A549 (cell line): ENCODE measurements around the gene TXNDC17. TPM values are rescaled to one million over a fixed set of nuclear protein-coding genes. Genes with fewer than 3 reads are reported as not detected.
"Not testable (repeated sequence)": the region's sequence is repeated elsewhere in the genome, so short reads cannot be mapped to it uniquely, and the experiment has no call there.

Experiments
- ATAC-seq, 2 experiments: fragments of 200-7000 bp in 1 of 2; fragments of >200 bp in 1 of 2; cut with Nextera tagmentation in 1 of 2; cut with Tn5 transposase in 1 of 2; 3 replicates each; pipeline versions ENCODE4 v1.8.0 to v1.9.1; 2018 to 2020; ENCODE audit warnings: mild to moderate bottlenecking in 1 of 2, moderate library complexity in 1 of 2
- CTCF ChIA-PET: fragments of 300-600 bp; sonication (Branson Sonifier 250); formaldehyde crosslinking; extraction: SDS; loops from one replicate; lab custom pipeline; 2021; ENCODE audit warnings: antibody characterized with exemption, inconsistent platforms; lab: Yijun Ruan, JAX
- POLR2A ChIA-PET: fragments of 350-600 bp; formaldehyde crosslinking; extraction: SDS; loops from one replicate; lab custom pipeline; 2021; ENCODE audit warnings: antibody characterized with exemption, inconsistent platforms; lab: Yijun Ruan, JAX
- DNase-seq, 2 experiments: peaks; one replicate each; pipeline versions ENCODE4 v3.0.0 to v3.0.0-alpha.2; 2011 to 2016; ENCODE audit warnings: low read depth in 1 of 2, low spot score in 1 of 2
- FAIRE-seq: peaks from 2 replicates; lab custom pipeline; 2011; peaks lifted over from hg19 to GRCh38; lab: Jason Lieb, UNC
- H3K27ac ChIP-seq, 2 experiments: fragments of >200 bp; sonication (Bioruptor Twin); formaldehyde crosslinking; 3 replicates each; pipeline ENCODE4 v1.5.1; 2016 to 2017
- H3K4me1 ChIP-seq: fragments of >200 bp; sonication (Bioruptor Twin); formaldehyde crosslinking; 3 replicates; pipeline ENCODE4 v1.6.1; 2016
- H3K4me2 ChIP-seq: fragments of >200 bp; sonication (Bioruptor Twin); formaldehyde crosslinking; 3 replicates; pipeline ENCODE4 v1.6.1; 2016
- H3K4me3 ChIP-seq: fragments of >200 bp; sonication (Bioruptor Twin); formaldehyde crosslinking; 3 replicates; pipeline ENCODE4 v1.5.1; 2016
- H3K9me3 ChIP-seq: fragments of >200 bp; sonication (Bioruptor Twin); formaldehyde crosslinking; 3 replicates; pipeline ENCODE4 v1.6.1; 2016
- BCL3 ChIP-seq: fragments of >200 bp; sonication (Bioruptor Twin); formaldehyde crosslinking; IDR thresholded peaks from 3 replicates; pipeline ENCODE4 v1.6.1; 2016
- E2F6 ChIP-seq: IDR thresholded peaks from 2 replicates; pipeline ENCODE4 v1.6.1; 2012; ENCODE audit warnings: low read depth, borderline replicate concordance
- EHF ChIP-seq: fragments of 250-450 bp; sonication (Bioruptor Pico); IDR thresholded peaks from 2 replicates; pipeline ENCODE4 v1.5.0; 2020; ENCODE audit warnings: mild to moderate bottlenecking
- EHMT2 ChIP-seq: fragments of 200-600 bp; sonication (generic); IDR thresholded peaks from 2 replicates; pipeline ENCODE4 v1.6.1; 2016; ENCODE audit warnings: antibody characterized with exemption, low read depth, mild to moderate bottlenecking, moderate library complexity
- ESRRA ChIP-seq: fragments of 150-350 bp; IDR thresholded peaks from 2 replicates; pipeline ENCODE4 v1.6.1; 2014; ENCODE audit warnings: mild to moderate bottlenecking, low read length, borderline replicate concordance
- FOSL2 ChIP-seq, 2 experiments: fragments of 450-650 bp in 1 of 2; fragments of >200 bp in 1 of 2; sonication (Bioruptor Twin) in 1 of 2; formaldehyde crosslinking; IDR thresholded peaks; 2 replicates each; pipeline versions ENCODE4 v1.5.0 to v1.6.1; 2016 to 2020; ENCODE audit warnings: mild to moderate bottlenecking in 1 of 2, moderate library complexity in 1 of 2
- GATA3 ChIP-seq: IDR thresholded peaks from 2 replicates; pipeline ENCODE4 v1.6.1; 2012; ENCODE audit warnings: borderline replicate concordance
- HDAC2 ChIP-seq: fragments of 200-600 bp; sonication (generic); IDR thresholded peaks from 2 replicates; pipeline ENCODE4 v1.6.1; 2016
- HEYL ChIP-seq: fragments of 250-450 bp; sonication (Bioruptor Pico); IDR thresholded peaks from 2 replicates; pipeline ENCODE4 v1.8.0; 2021; ENCODE audit warnings: mild to moderate bottlenecking, moderate library complexity
- HOXB5 ChIP-seq: fragments of 250-450 bp; sonication (Bioruptor Pico); IDR thresholded peaks from 2 replicates; pipeline ENCODE4 v1.5.0; 2020; ENCODE audit warnings: mild to moderate bottlenecking, moderate library complexity
- JUN ChIP-seq, 2 experiments: fragments of >200 bp; sonication (Bioruptor Twin); formaldehyde crosslinking; IDR thresholded peaks; 2 replicates in 1 of 2; 3 replicates in 1 of 2; pipeline ENCODE4 v1.6.1; 2016 to 2017
- PHF8 ChIP-seq: fragments of 200-600 bp; sonication (generic); IDR thresholded peaks from 2 replicates; pipeline ENCODE4 v1.6.1; 2016; ENCODE audit warnings: low read depth, mild to moderate bottlenecking, antibody characterized with exemption, moderate library complexity, borderline replicate concordance
- REST ChIP-seq: fragments of 200-600 bp; sonication (generic); IDR thresholded peaks from 2 replicates; pipeline ENCODE4 v1.6.1; 2016; ENCODE audit warnings: antibody characterized with exemption, mild to moderate bottlenecking, moderate library complexity
- ZFP36 ChIP-seq: fragments of 450-650 bp; IDR thresholded peaks from 2 replicates; pipeline ENCODE4 v1.6.1; 2014; ENCODE audit warnings: borderline replicate concordance; ENCODE audit not compliant: partially characterized antibody
- ZNF302 ChIP-seq: fragments of 250-450 bp; sonication (Bioruptor Pico); IDR thresholded peaks from 2 replicates; pipeline ENCODE4 v1.9.0; 2021; ENCODE audit warnings: inconsistent platforms, mild to moderate bottlenecking, moderate library complexity
- WGBS: methylation state at CpG from one replicate; pipeline ENCODE4 v1.1.6; 2017; ENCODE audit errors: missing lambda C conversion rate; 5-methylcytosine and 5-hydroxymethylcytosine counted together
- polyA plus RNA-seq, 4 experiments: library from polyadenylated mRNA; depleted of rRNA in 3 of 4; stranded (reverse); fragments of >200 nt; fragmentation: RNase III in 1 of 4; extraction: RNeasy Plus Mini Kit Qiagen cat#74134 plus additional on column Dnase treatment in 1 of 4; gene quantifications; 2 replicates in 3 of 4; 3 replicates in 1 of 4; pipeline ENCODE4 v1.2.3, GENCODE V29; 2011 to 2017

TXNDC17 gene
- polyA plus RNA-seq, 2 of the 4 experiments (the other 2 are of a cell fraction), result 572 to 621 TPM

- ChIA-PET CTCF (interaction anchor here (1.1 kb wide), 1 partner anchor 10 kb away, joined by 7 read pairs; no protein-coding TSS in a partner anchor), POLR2A (no interaction called here)
- peaks cover 17% of the 10 kb centered on the region; the same call in 2 of the 3 replicates for H3K4me1 ChIP-seq
- no peaks in the 10 kb centered on the region for H3K9me3 ChIP-seq
- H3K27ac ChIP-seq, result no peak overlapping the region
- no peak overlapping the region for H3K4me3 ChIP-seq
- ATAC-seq (no peak), DNase-seq (no peak), FAIRE-seq (no peak)
- H3K4me2 ChIP-seq, result peak overlapping the region; percentile 74; the same call in 1 of the 3 replicates
- TF ChIP-seq GATA3, result no peak
- TF ChIP-seq HDAC2, result no peak
- no peak for TF ChIP-seq BCL3
- TF ChIP-seq ZNF302 (CRISPR knock-in tag), result no peak
- TF ChIP-seq REST, result no peak
- no peak for TF ChIP-seq ESRRA
- no peak for TF ChIP-seq HEYL (CRISPR knock-in tag)
- no peak for TF ChIP-seq JUN (IDR thresholded peaks at IDR 0.05)
- no peak for TF ChIP-seq PHF8
- no peak for TF ChIP-seq E2F6
- TF ChIP-seq FOSL2 (IDR thresholded peaks at IDR 0.05), result no peak
- no peak for TF ChIP-seq FOSL2 (CRISPR knock-in tag; IDR thresholded peaks at IDR 0.05)
- no peak for TF ChIP-seq ZFP36
- TF ChIP-seq EHMT2, result no peak
- TF ChIP-seq EHF (CRISPR knock-in tag), result no peak
- TF ChIP-seq HOXB5 (CRISPR knock-in tag), result no peak
- 85% methylated on average over 46 of the region's 46 CpGs for WGBS
These were observed 14.2 kb downstream of the TXNDC17 start for GRCh38 chr17:6654841-6655731.

DNA sequence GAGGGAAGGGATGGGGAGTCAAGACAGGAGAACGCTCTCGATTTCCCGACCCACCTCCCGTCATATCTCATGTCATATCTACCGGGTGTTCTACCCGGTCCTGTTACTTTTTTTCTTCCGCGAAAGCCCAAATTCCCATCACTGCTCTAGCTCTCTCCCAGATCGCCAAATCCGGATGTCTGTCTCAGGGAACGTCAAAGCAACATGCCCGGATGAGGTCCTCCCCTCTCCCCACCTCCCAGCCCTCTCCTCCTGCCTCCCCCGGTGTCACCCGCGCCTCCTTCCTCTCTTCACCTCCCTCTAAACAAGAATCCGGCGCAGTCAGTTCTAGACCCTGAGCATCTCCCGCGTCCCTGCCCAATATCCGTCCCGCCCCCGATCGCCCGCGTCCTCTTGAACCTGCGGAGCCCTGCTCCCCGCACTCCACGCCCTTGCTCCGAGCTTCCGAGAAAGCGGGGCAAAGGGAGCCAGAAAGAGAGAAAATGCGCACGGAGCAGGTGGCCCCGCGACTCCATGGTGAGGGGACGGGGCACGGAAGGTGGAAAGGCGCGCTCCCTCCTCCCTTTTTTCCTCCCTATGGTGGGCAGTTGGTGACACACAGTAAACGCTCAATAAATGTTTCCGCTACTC is 15.0 kb downstream of the TXNDC17 start:
- CTCF ChIA-PET, POLR2A ChIA-PET, H3K9me3 ChIP-seq, H3K27ac ChIP-seq, DNase-seq, FAIRE-seq, ATAC-seq: not testable (repeated sequence)
- Histone ChIP-seq H3K4me1 (peaks cover 12% of the 10 kb centered on the region; the same call in 1 of the 3 replicates), H3K4me3 (peak overlapping the region; percentile 37; the same call in 2 of the 3 replicates), H3K4me2 (peak overlapping the region; percentile 74)
- 27% methylated on average over 33 of the region's 41 CpGs for WGBS

- H3K9me3 ChIP-seq, H3K27ac ChIP-seq, FAIRE-seq, H3K4me1 ChIP-seq, POLR2A ChIA-PET, DNase-seq: not testable (repeated sequence)
- Histone ChIP-seq H3K4me2 (peak overlapping the region; percentile 74), H3K4me3 (peak overlapping the region; percentile 37)
- peak; percentile 32 to 67; a peak in 5 of 6 replicates for ATAC-seq
- CTCF ChIA-PET, result interaction anchor here (1.4 to 17.8 kb wide), 3 partner anchors 9 to 349 kb away, joined by 4 to 293 read pairs (median 8); partner anchors contain the start of gene RNASEK
- WGBS, result 31% methylated on average over 32 of the region's 55 CpGs
These were observed 16.2 kb downstream of the TXNDC17 start for GRCh38 chr17:6656797-6657632.
